ENCODE data around the gene RNF207.
A peak's percentile ranks its signal among the peaks of the same experiment; 100 is the strongest.
"Not testable (repeated sequence)": the region's sequence is repeated elsewhere in the genome, so short reads cannot be mapped to it uniquely, and the experiment has no call there.

The RNF207 gene

GRCh38 chr1:6212193-6212959, 6.5 kb downstream of the RNF207 start:
- H2AFZ ChIP-seq (ENCODE audit: low read depth, low read length), result no peak overlapping the region
- no peak overlapping the region for H3K4me3 ChIP-seq (ENCODE audit: low read length)
- peaks cover 8% of the 10 kb centered on the region for H3K4me1 ChIP-seq (ENCODE audit: low read length)
- H3K9me3 ChIP-seq (ENCODE audit: insufficient read depth, low read length), result no peaks in the 10 kb centered on the region
- no peak for TF ChIP-seq CTCF (IDR thresholded peaks at IDR 0.05; ENCODE audit: low read depth, low read length)
- H3K79me2 ChIP-seq (ENCODE audit: low read length), result no peaks in the 10 kb centered on the region
- no peak overlapping the region for H3K9ac ChIP-seq (ENCODE audit: low read length)
- no peaks in the 10 kb centered on the region for H4K20me1 ChIP-seq (ENCODE audit: insufficient read depth, low read length)
- no peaks in the 10 kb centered on the region for H3K27me3 ChIP-seq (ENCODE audit: low read depth, low read length)
- no peaks in the 10 kb centered on the region for H3K36me3 ChIP-seq (replicated peaks; ENCODE audit: low read depth, low read length)
- peak overlapping the region; percentile 26 for H3K4me2 ChIP-seq (ENCODE audit: low read length)
- H3K27ac ChIP-seq (ENCODE audit: low read length), result no peak overlapping the region

- peaks cover 5% of the 10 kb centered on the region; the same call in 1 of the 2 replicates for H3K4me1 ChIP-seq (ENCODE audit: low read length)
- H3K79me2 ChIP-seq (ENCODE audit: low read length), result no peaks in the 10 kb centered on the region
- H4K20me1 ChIP-seq (ENCODE audit: insufficient read depth, low read length), result no peaks in the 10 kb centered on the region
- no peak overlapping the region for H2AFZ ChIP-seq (ENCODE audit: low read depth, low read length)
- no peak overlapping the region for H3K27ac ChIP-seq (ENCODE audit: low read length)
- TF ChIP-seq EZH2phosphoT487 (IDR thresholded peaks at IDR 0.05; ENCODE audit: low read depth) (no peak), CTCF (IDR thresholded peaks at IDR 0.05; ENCODE audit: low read depth, low read length) (no peak)
- no peaks in the 10 kb centered on the region for H3K36me3 ChIP-seq (replicated peaks; ENCODE audit: low read depth, low read length)
- no peak overlapping the region for H3K4me2 ChIP-seq (ENCODE audit: low read length)
- no peaks in the 10 kb centered on the region for H3K9me3 ChIP-seq (ENCODE audit: insufficient read depth, low read length)
- no peak overlapping the region for H3K9ac ChIP-seq (ENCODE audit: low read length)
- no peak overlapping the region for H3K4me3 ChIP-seq (ENCODE audit: low read length)
- no peaks in the 10 kb centered on the region for H3K27me3 ChIP-seq (ENCODE audit: low read depth, low read length)
Measured at GRCh38 chr1:6218375-6219164, 12.7 kb downstream of the RNF207 start.

GRCh38 chr1:6219641-6220040, 13.7 kb downstream of the RNF207 start:
- not testable (repeated sequence) for H3K27me3 ChIP-seq (ENCODE audit: low read depth, low read length); H3K36me3 ChIP-seq (replicated peaks; ENCODE audit: low read depth, low read length); H3K27ac ChIP-seq (ENCODE audit: low read length); H3K9me3 ChIP-seq (ENCODE audit: insufficient read depth, low read length); H3K4me3 ChIP-seq (ENCODE audit: low read length); H2AFZ ChIP-seq (ENCODE audit: low read depth, low read length); H3K9ac ChIP-seq (ENCODE audit: low read length); H3K79me2 ChIP-seq (ENCODE audit: low read length); H3K4me1 ChIP-seq (ENCODE audit: low read length); H4K20me1 ChIP-seq (ENCODE audit: insufficient read depth, low read length); H3K4me2 ChIP-seq (ENCODE audit: low read length)

- H3K27ac ChIP-seq (ENCODE audit: low read length), result no peak overlapping the region
- H3K4me3 ChIP-seq (ENCODE audit: low read length), result no peak overlapping the region
- no peaks in the 10 kb centered on the region for H3K27me3 ChIP-seq (ENCODE audit: low read depth, low read length)
- no peak overlapping the region for H3K4me2 ChIP-seq (ENCODE audit: low read length)
- H3K9ac ChIP-seq (ENCODE audit: low read length), result no peak overlapping the region
- peaks cover 5% of the 10 kb centered on the region; the same call in 1 of the 2 replicates for H3K4me1 ChIP-seq (ENCODE audit: low read length)
- peaks cover 10% of the 10 kb centered on the region for H3K36me3 ChIP-seq (replicated peaks; ENCODE audit: low read depth, low read length)
- H4K20me1 ChIP-seq (ENCODE audit: insufficient read depth, low read length), result no peaks in the 10 kb centered on the region
- TF ChIP-seq EZH2phosphoT487 (IDR thresholded peaks at IDR 0.05; ENCODE audit: low read depth) (no peak), CTCF (IDR thresholded peaks at IDR 0.05; ENCODE audit: low read depth, low read length) (no peak)
- no peak overlapping the region for H2AFZ ChIP-seq (ENCODE audit: low read depth, low read length)
- no peaks in the 10 kb centered on the region for H3K79me2 ChIP-seq (ENCODE audit: low read length)
- no peaks in the 10 kb centered on the region for H3K9me3 ChIP-seq (ENCODE audit: insufficient read depth, low read length)
Measured at GRCh38 chr1:6220236-6220635, 14.3 kb downstream of the RNF207 start.

Measured in OCI-LY3 (cell line).